ENCODE measurements around the gene PKD2L2.
"Not testable (repeated sequence)": the region's sequence is repeated elsewhere in the genome, so short reads cannot be mapped to it uniquely, and the experiment has no call there.

The PKD2L2 gene

GRCh38 chr5:137856916-137857862, 32.1 kb upstream of the PKD2L2 start:
- TF ChIP-seq, protein P1, sequence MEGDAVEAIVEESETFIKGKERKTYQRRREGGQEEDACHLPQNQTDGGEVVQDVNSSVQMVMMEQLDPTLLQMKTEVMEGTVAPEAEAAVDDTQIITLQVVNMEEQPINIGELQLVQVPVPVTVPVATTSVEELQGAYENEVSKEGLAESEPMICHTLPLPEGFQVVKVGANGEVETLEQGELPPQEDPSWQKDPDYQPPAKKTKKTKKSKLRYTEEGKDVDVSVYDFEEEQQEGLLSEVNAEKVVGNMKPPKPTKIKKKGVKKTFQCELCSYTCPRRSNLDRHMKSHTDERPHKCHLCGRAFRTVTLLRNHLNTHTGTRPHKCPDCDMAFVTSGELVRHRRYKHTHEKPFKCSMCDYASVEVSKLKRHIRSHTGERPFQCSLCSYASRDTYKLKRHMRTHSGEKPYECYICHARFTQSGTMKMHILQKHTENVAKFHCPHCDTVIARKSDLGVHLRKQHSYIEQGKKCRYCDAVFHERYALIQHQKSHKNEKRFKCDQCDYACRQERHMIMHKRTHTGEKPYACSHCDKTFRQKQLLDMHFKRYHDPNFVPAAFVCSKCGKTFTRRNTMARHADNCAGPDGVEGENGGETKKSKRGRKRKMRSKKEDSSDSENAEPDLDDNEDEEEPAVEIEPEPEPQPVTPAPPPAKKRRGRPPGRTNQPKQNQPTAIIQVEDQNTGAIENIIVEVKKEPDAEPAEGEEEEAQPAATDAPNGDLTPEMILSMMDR (IDR thresholded peaks at IDR 0.05; ENCODE audit: insufficient read depth, missing control alignments), result no peak
- DNase-seq (ENCODE audit: insufficient read length, low spot score) (no peak), FAIRE-seq (no peak)

DNA sequence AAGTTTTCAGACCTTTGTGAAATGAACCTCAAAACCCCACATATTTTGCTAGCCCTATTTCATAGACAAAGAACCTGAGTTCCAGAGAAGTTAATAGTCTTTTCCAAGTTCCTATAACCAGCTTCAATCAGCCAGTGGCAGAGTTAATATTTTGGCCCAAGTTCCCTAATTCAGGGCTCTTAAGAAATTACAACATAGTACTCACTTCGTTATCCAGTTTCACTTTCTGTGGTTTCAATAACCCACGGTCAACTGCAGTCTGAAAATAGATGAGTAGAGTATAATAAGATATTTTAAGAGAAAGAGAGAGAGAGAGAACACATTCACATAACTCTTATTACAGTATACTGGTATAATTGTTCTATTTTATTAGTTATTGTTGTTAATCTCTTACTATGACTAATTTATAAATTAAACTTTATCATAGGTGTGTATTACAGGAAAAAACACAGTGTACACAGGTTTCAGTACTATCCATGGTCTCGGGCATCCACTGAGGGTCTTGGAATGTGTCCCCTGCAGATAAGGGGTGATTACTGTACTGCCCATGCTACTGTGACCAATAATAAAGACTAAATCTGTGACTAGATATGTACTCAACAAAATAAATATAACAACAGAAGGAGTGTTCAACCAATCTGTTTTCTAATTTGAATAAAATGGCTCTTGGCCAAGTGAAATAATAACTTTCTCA, 30.9 kb upstream of the PKD2L2 start:
- DNase-seq (ENCODE audit: insufficient read length, low spot score), result no peak
- TF ChIP-seq, protein P1 (IDR thresholded peaks at IDR 0.05; ENCODE audit: insufficient read depth, missing control alignments), result no peak
- FAIRE-seq, result no peak

DNA sequence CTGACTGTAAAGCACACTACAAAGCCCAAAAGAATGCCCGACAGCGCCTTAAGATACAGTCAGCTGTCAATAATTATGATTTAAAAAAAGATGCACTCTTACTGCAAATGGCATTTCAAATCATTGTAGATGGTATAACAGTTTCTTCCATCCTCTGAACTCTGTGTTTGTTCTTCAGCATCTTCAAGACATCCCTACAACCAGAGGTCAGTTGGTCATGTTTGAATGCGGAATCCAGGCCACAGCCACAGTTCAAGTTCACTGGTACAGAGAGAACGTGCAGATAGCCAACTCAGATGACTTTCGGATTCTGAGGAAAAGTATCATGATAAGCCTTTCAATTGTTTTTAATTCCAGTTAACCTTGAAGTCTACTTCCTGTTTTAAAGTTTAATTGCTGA, 30.3 kb upstream of the PKD2L2 start:
- TF ChIP-seq, protein P1 (IDR thresholded peaks at IDR 0.05; ENCODE audit: insufficient read depth, missing control alignments), result no peak
- FAIRE-seq (no peak), DNase-seq (ENCODE audit: insufficient read length, low spot score) (no peak)

- DNase-seq (ENCODE audit: insufficient read length, low spot score) (no peak), FAIRE-seq (no peak)
- TF ChIP-seq, protein P1 (IDR thresholded peaks at IDR 0.05; ENCODE audit: insufficient read depth, missing control alignments), result no peak
Observed at GRCh38 chr5:137862251-137862650, 27.0 kb upstream of the PKD2L2 start.

- DNase-seq (ENCODE audit: insufficient read length, low spot score); FAIRE-seq: not testable (repeated sequence)
Observed at GRCh38 chr5:137863653-137864052, 25.6 kb upstream of the PKD2L2 start.

GRCh38 chr5:137866541-137867388, 22.5 kb upstream of the PKD2L2 start:
- TF ChIP-seq, protein P1 (IDR thresholded peaks at IDR 0.05; ENCODE audit: insufficient read depth, missing control alignments), result no peak
- no peak for DNase-seq (ENCODE audit: insufficient read length, low spot score)
- FAIRE-seq, result no peak

DNA sequence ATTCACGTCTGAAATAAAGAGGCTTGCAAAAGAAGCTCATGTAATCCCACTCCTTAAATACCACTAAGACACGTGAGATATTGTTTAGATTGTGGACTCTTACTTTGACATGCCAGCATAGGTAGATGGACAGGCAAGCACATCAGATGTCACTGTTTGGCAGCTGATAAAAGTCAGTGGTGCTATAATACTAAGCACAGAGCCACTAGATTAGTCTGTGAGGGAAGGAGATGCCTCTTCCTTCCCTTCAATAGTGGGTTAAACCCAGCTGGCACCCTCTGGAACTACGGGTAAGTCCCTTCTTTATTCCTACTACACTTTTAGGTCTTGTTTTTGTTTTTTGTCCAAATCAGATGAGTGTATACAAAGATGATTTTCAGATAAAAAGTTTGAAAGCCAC, 21.6 kb upstream of the PKD2L2 start, which contains the start of gene MYOT:
Gene MYOT, plus strand, starts transcription at position 197 of the 400 bp plus-strand sequence. CDS start 2,792 bp downstream, outside the sequence.
- FAIRE-seq (no peak), DNase-seq (ENCODE audit: insufficient read length, low spot score) (no peak)
- TF ChIP-seq, protein P1 (IDR thresholded peaks at IDR 0.05; ENCODE audit: insufficient read depth, missing control alignments), result no peak

Measured in D721Med (cell line).